ENCODE data around the gene SDC1.
"Not testable (repeated sequence)": the region's sequence is repeated elsewhere in the genome, so short reads cannot be mapped to it uniquely, and the experiment has no call there.

SDC1 gene

GRCh38 chr2:20249170-20249569 lies 24.2 kb upstream of the SDC1 start:
- H3K9me3 ChIP-seq (ENCODE audit: low read depth, low read length): no peaks in the 10 kb centered on the region
- 0 out of 2 replicates have a peak overlapping the region, but pooled peaks have one; percentile 27 for H3K27ac ChIP-seq
- TF ChIP-seq POLR2AphosphoS5 (IDR thresholded peaks at IDR 0.05; ENCODE audit: borderline replicate concordance, low read depth, low read length) (no peak), FOXP2 (optimal IDR thresholded peaks at IDR 0.05; ENCODE audit: control extremely low read depth, extremely low read length, insufficient read depth) (no peak), EZH2 (IDR thresholded peaks at IDR 0.05) (no peak)
- peaks cover 76% of the 10 kb centered on the region for H3K36me3 ChIP-seq (ENCODE audit: insufficient read depth, low read length)
- no peak overlapping the region for H3K4me3 ChIP-seq
- DNase-seq (ENCODE audit: low read depth, low spot score): no peak
- H3K9ac ChIP-seq (ENCODE audit: insufficient read length): no peak overlapping the region

- no peak for DNase-seq (ENCODE audit: low read depth, low spot score)
- Histone ChIP-seq H3K9me3 (ENCODE audit: low read depth, low read length) (no peaks in the 10 kb centered on the region), H3K9ac (ENCODE audit: insufficient read length) (no peak overlapping the region), H3K27ac (peak overlapping the region; percentile 21; the same call in 1 of the 2 replicates), H3K4me3 (no peak overlapping the region), H3K36me3 (ENCODE audit: insufficient read depth, low read length) (peaks cover 55% of the 10 kb centered on the region)
- TF ChIP-seq EZH2 (IDR thresholded peaks at IDR 0.05) (no peak), FOXP2 (optimal IDR thresholded peaks at IDR 0.05; ENCODE audit: control extremely low read depth, extremely low read length, insufficient read depth) (no peak), POLR2AphosphoS5 (IDR thresholded peaks at IDR 0.05; ENCODE audit: borderline replicate concordance, low read depth, low read length) (0 out of 2 replicates have a peak, but pooled peaks have one; percentile 8)
Observed at GRCh38 chr2:20247084-20247483, 22.2 kb upstream of the SDC1 start.

DNA sequence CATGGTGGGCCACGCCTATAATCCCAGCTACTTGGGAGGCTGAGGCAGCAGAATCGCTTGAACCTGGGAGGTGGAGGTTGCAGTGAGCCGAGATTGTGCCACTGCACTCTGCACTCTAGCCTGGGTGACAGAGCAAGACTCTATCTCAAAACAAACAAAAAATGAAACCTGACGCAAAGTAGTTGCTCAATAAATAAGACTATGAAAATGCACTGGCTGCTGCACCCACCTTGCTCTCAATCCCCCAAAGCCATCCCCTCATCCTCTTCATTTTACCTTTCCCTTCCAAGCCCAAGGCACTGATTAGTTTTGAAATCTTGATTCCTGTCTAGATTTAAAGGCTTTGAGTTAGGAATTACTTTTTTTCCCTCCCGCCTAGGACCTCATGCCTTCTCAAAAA lies 18.7 kb upstream of the SDC1 start:
- H3K27ac ChIP-seq; H3K9me3 ChIP-seq (ENCODE audit: low read depth, low read length); H3K4me3 ChIP-seq; DNase-seq (ENCODE audit: low read depth, low spot score); H3K9ac ChIP-seq (ENCODE audit: insufficient read length): not testable (repeated sequence)
- peaks cover 20% of the 10 kb centered on the region for H3K36me3 ChIP-seq (ENCODE audit: insufficient read depth, low read length)

GRCh38 chr2:20242727-20243377 lies 17.9 kb upstream of the SDC1 start:
- Histone ChIP-seq H3K9me3 (ENCODE audit: low read depth, low read length) (no peaks in the 10 kb centered on the region), H3K36me3 (ENCODE audit: insufficient read depth, low read length) (peaks cover 13% of the 10 kb centered on the region), H3K4me3 (no peak overlapping the region), H3K9ac (ENCODE audit: insufficient read length) (no peak overlapping the region), H3K27ac (no peak overlapping the region)
- TF ChIP-seq EZH2 (IDR thresholded peaks at IDR 0.05) (no peak), POLR2AphosphoS5 (IDR thresholded peaks at IDR 0.05; ENCODE audit: borderline replicate concordance, low read depth, low read length) (no peak), FOXP2 (optimal IDR thresholded peaks at IDR 0.05; ENCODE audit: control extremely low read depth, extremely low read length, insufficient read depth) (no peak)
- no peak for DNase-seq (ENCODE audit: low read depth, low spot score)

GRCh38 chr2:20241973-20242726 lies 17.2 kb upstream of the SDC1 start:
- peaks cover 6% of the 10 kb centered on the region for H3K36me3 ChIP-seq (ENCODE audit: insufficient read depth, low read length)
- H3K9me3 ChIP-seq (ENCODE audit: low read depth, low read length): no peaks in the 10 kb centered on the region
- TF ChIP-seq FOXP2 (optimal IDR thresholded peaks at IDR 0.05; ENCODE audit: control extremely low read depth, extremely low read length, insufficient read depth) (no peak), EZH2 (IDR thresholded peaks at IDR 0.05) (no peak), POLR2AphosphoS5 (IDR thresholded peaks at IDR 0.05; ENCODE audit: borderline replicate concordance, low read depth, low read length) (no peak)
- no peak overlapping the region for H3K27ac ChIP-seq
- no peak overlapping the region for H3K4me3 ChIP-seq
- no peak overlapping the region for H3K9ac ChIP-seq (ENCODE audit: insufficient read length)
- DNase-seq (ENCODE audit: low read depth, low spot score): no peak

GRCh38 chr2:20240291-20240690 lies 15.4 kb upstream of the SDC1 start:
- not testable (repeated sequence) for H3K9me3 ChIP-seq (ENCODE audit: low read depth, low read length); DNase-seq (ENCODE audit: low read depth, low spot score); H3K9ac ChIP-seq (ENCODE audit: insufficient read length); H3K36me3 ChIP-seq (ENCODE audit: insufficient read depth, low read length); H3K27ac ChIP-seq; H3K4me3 ChIP-seq

- H3K36me3 ChIP-seq (ENCODE audit: insufficient read depth, low read length): no peaks in the 10 kb centered on the region
- H3K27ac ChIP-seq: no peak overlapping the region
- DNase-seq (ENCODE audit: low read depth, low spot score): no peak
- no peak overlapping the region for H3K9ac ChIP-seq (ENCODE audit: insufficient read length)
- H3K4me3 ChIP-seq: no peak overlapping the region
- TF ChIP-seq POLR2AphosphoS5 (IDR thresholded peaks at IDR 0.05; ENCODE audit: borderline replicate concordance, low read depth, low read length): no peak
- no peak for TF ChIP-seq FOXP2 (optimal IDR thresholded peaks at IDR 0.05; ENCODE audit: control extremely low read depth, extremely low read length, insufficient read depth)
- no peak for TF ChIP-seq EZH2 (IDR thresholded peaks at IDR 0.05)
- H3K9me3 ChIP-seq (ENCODE audit: low read depth, low read length): no peaks in the 10 kb centered on the region
Observed at GRCh38 chr2:20236496-20236895, 11.6 kb upstream of the SDC1 start.

DNA sequence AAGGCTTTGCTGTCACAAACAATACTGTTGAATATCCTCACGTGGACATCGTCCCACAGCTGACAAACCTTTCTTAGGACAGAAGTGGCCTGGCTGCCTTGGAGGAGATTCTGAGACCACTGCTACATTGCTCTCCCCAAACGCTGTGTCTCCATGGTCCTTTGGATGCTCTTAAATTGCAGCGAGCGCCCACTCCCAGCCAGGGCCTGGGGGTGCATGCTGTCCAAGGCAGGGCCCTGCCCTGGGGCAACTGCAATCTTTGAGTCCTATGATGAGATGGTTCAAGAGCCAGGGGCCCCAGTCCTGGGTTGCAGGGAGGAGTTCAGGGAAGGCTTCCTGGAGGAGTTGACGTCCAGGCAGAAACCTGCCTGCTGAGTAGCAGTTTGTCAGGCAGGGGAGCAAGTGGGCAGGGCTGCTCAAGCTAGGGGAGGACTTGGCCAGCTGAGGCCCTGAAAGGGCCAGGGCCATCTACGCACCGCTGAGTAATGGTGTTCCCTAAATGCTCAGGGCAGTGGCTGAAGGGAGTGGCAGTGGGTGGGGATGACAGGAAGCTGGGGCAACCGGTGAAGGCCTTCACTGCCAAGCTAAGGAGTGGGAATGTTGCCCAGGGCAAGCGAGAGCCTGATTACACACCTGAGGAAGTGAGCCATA lies 10.8 kb upstream of the SDC1 start:
- TF ChIP-seq EZH2 (IDR thresholded peaks at IDR 0.05) (no peak), FOXP2 (optimal IDR thresholded peaks at IDR 0.05; ENCODE audit: control extremely low read depth, extremely low read length, insufficient read depth) (no peak), POLR2AphosphoS5 (IDR thresholded peaks at IDR 0.05; ENCODE audit: borderline replicate concordance, low read depth, low read length) (no peak)
- no peak overlapping the region for H3K27ac ChIP-seq
- no peak overlapping the region for H3K9ac ChIP-seq (ENCODE audit: insufficient read length)
- H3K9me3 ChIP-seq (ENCODE audit: low read depth, low read length): no peaks in the 10 kb centered on the region
- H3K4me3 ChIP-seq: no peak overlapping the region
- no peak for DNase-seq (ENCODE audit: low read depth, low spot score)
- no peaks in the 10 kb centered on the region for H3K36me3 ChIP-seq (ENCODE audit: insufficient read depth, low read length)

- not testable (repeated sequence) for H3K36me3 ChIP-seq (ENCODE audit: insufficient read depth, low read length); H3K9ac ChIP-seq (ENCODE audit: insufficient read length); DNase-seq (ENCODE audit: low read depth, low spot score); H3K9me3 ChIP-seq (ENCODE audit: low read depth, low read length); H3K4me3 ChIP-seq; H3K27ac ChIP-seq
Observed at GRCh38 chr2:20234597-20234996, 9.7 kb upstream of the SDC1 start.

All from SK-N-MC (cell line).